Panc1 (cell line): Measurements from ENCODE around the gene CD22. TPM values are rescaled to one million over a fixed set of nuclear protein-coding genes. Genes with fewer than 3 reads are reported as not detected.

Source experiments
- ATAC-seq: fragments of 200-7000 bp; cut with Tn5 transposase; 2 replicates; pipeline ENCODE4 v1.9.1; 2020; ENCODE audit warnings: mild to moderate bottlenecking, moderate library complexity
- BruUV-seq: library from RNA; stranded (reverse); fragments of 400-500 nt; replicated peaks from 2 replicates; lab custom pipeline; 2021; lab: Mats Ljungman, UMichigan
- CTCF ChIA-PET: fragments of 300-600 bp; sonication (Branson Sonifier 250); formaldehyde crosslinking; loops from one replicate; lab custom pipeline; 2022; ENCODE audit warnings: antibody characterized with exemption; lab: Charles Lee
- POLR2A ChIA-PET: fragments of 300-600 bp; sonication (Branson Sonifier 250); formaldehyde crosslinking; loops from one replicate; lab custom pipeline; 2022; ENCODE audit warnings: antibody characterized with exemption; lab: Charles Lee
- DNase-seq: peaks from one replicate; pipeline ENCODE4 v3.0.0-alpha.2; 2010; ENCODE audit warnings: low read depth, low spot score
- H3K27ac ChIP-seq: 2 replicates; pipeline ENCODE4 v1.5.1; 2011; ENCODE audit warnings: mild to moderate bottlenecking, low read length, inconsistent platforms
- H3K27me3 ChIP-seq: fragments of 200-500 bp; sonication (Bioruptor generic); 2 replicates; pipeline ENCODE4 v1.6.0; 2014; ENCODE audit warnings: low read length, inconsistent platforms; ENCODE audit not compliant: control insufficient read depth, insufficient read depth
- H3K36me3 ChIP-seq: fragments of 200-500 bp; sonication (Bioruptor generic); 2 replicates; pipeline ENCODE4 v1.5.1; 2014; ENCODE audit warnings: inconsistent platforms, mild to moderate bottlenecking, low read length, moderate library complexity; ENCODE audit not compliant: control insufficient read depth, insufficient read depth
- H3K4me1 ChIP-seq: 2 replicates; pipeline ENCODE4 v1.5.1; 2011; ENCODE audit warnings: inconsistent platforms, mild to moderate bottlenecking, low read length, moderate library complexity; ENCODE audit not compliant: control insufficient read depth, insufficient read depth
- H3K4me3 ChIP-seq, 2 experiments: 2 replicates each; pipeline ENCODE4 v1.5.1; 2011 to 2012; ENCODE audit warnings: low read depth in 2 of 2, low read length in 2 of 2, mild to moderate bottlenecking in 2 of 2, inconsistent platforms in 1 of 2, moderate library complexity in 1 of 2
- H3K9me3 ChIP-seq: fragments of 200-500 bp; sonication (Bioruptor generic); 2 replicates; pipeline ENCODE4 v1.5.1; 2014; ENCODE audit warnings: low read depth, mild to moderate bottlenecking, inconsistent platforms, low read length, moderate library complexity; ENCODE audit not compliant: control insufficient read depth, insufficient read depth
- POLR2AphosphoS5 ChIP-seq: IDR thresholded peaks from 2 replicates; pipeline ENCODE4 v1.6.1; 2012; ENCODE audit warnings: mild to moderate bottlenecking, low read depth, low read length, moderate library complexity
- REST ChIP-seq, 2 experiments: IDR thresholded peaks; 2 replicates each; pipeline ENCODE4 v1.6.1; 2011 to 2012; ENCODE audit warnings: low read depth in 2 of 2, control low read depth in 1 of 2, low read length in 1 of 2, mild to moderate bottlenecking in 1 of 2, moderate library complexity in 1 of 2; ENCODE audit not compliant: insufficient read depth in 1 of 2
- SIN3A ChIP-seq: IDR thresholded peaks from 2 replicates; pipeline ENCODE4 v1.6.1; 2012; ENCODE audit warnings: low read depth, mild to moderate bottlenecking, low read length, moderate library complexity, borderline replicate concordance; ENCODE audit not compliant: insufficient read depth
- TCF7L2 ChIP-seq: IDR thresholded peaks from 2 replicates; pipeline ENCODE4 v1.6.1; 2011; ENCODE audit warnings: mild to moderate bottlenecking, low read depth, low read length, inconsistent platforms
- in situ Hi-C: cut with HindIII; loops from 2 replicates; pipeline ENCODE4 v1.10.0; 2016; ENCODE audit warnings: low sequenced_read_pairs, low pct_unique_long_range_greater_than_20kb
- intact Hi-C: fragments of 100-400 bp; cut with micrococcal nuclease; formaldehyde crosslinking; loops from one replicate; pipeline ENCODE4 v1.10.0; 2022; ENCODE audit not compliant: unreplicated experiment
- total RNA-seq: library from RNA; stranded (reverse); gene quantifications from one replicate; pipeline ENCODE4 v1.2.1, GENCODE V29; 2021; ENCODE audit not compliant: unreplicated experiment
- TF ChIP-seq, protein P1 (sequence below): fragments of 450-650 bp; IDR thresholded peaks from 2 replicates; pipeline ENCODE4 v1.5.1; 2017; ENCODE audit warnings: mild to moderate bottlenecking

CD22 gene
- total RNA-seq, 1 experiment from 2014 or later: 0.74 TPM

DNA sequence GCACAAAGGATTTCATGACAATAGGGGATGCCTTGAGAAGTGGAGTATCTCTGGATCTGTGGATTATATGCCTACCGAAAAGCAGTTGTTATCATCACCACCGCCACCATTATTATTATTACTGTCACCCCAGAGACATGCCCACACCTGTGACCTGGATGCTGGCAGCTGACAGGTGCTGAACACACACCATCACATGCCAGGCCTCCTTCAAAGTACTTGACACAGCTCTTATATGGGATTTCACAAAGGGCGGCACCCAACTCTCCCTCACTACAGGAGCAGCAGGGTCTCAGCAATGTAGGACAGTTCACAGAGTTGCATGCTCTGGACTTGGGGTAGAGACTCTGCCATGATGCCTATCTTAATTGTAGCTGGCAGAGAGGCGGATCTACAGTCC is 36.3 kb downstream of the CD22 start:
- Histone ChIP-seq H3K9me3 (no peaks in the 10 kb centered on the region), H3K36me3 (no peaks in the 10 kb centered on the region), H3K4me3 (no peak overlapping the region), H3K27me3 (peaks cover 4% of the 10 kb centered on the region; the same call in 1 of the 2 replicates), H3K27ac (no peak overlapping the region), H3K4me1 (no peaks in the 10 kb centered on the region)
- CTCF ChIA-PET: interaction anchor here (0.6 kb wide), 1 partner anchor 9 kb away, joined by 10 read pairs; no protein-coding TSS in a partner anchor
- TF ChIP-seq SIN3A (no peak), POLR2AphosphoS5 (no peak), TCF7L2 (no peak)
- TF ChIP-seq, protein P1, sequence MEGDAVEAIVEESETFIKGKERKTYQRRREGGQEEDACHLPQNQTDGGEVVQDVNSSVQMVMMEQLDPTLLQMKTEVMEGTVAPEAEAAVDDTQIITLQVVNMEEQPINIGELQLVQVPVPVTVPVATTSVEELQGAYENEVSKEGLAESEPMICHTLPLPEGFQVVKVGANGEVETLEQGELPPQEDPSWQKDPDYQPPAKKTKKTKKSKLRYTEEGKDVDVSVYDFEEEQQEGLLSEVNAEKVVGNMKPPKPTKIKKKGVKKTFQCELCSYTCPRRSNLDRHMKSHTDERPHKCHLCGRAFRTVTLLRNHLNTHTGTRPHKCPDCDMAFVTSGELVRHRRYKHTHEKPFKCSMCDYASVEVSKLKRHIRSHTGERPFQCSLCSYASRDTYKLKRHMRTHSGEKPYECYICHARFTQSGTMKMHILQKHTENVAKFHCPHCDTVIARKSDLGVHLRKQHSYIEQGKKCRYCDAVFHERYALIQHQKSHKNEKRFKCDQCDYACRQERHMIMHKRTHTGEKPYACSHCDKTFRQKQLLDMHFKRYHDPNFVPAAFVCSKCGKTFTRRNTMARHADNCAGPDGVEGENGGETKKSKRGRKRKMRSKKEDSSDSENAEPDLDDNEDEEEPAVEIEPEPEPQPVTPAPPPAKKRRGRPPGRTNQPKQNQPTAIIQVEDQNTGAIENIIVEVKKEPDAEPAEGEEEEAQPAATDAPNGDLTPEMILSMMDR: no peak
- POLR2A ChIA-PET: no interaction called here
- DNase-seq (no peak), ATAC-seq (no peak)
- intact Hi-C loops (no loop called here), in situ Hi-C loops (no loop called here)
- no TSS peak for BruUV-seq

GRCh38 chr19:35368378-35368777 is 39.4 kb downstream of the CD22 start:
- no peak for TF ChIP-seq REST (IDR thresholded peaks at IDR 0.05; ENCODE audit: insufficient read depth in 1 of 2, low read depth in 2 of 2, low read length in 1 of 2)
- DNase-seq (no peak), ATAC-seq (no peak)
- ChIA-PET CTCF (no interaction called here), POLR2A (no interaction called here)
- no peak overlapping the region for H3K4me3 ChIP-seq
- H3K4me1 ChIP-seq: no peaks in the 10 kb centered on the region
- intact Hi-C loops: no loop called here
- peaks cover 4% of the 10 kb centered on the region for H3K27me3 ChIP-seq
- H3K9me3 ChIP-seq: no peaks in the 10 kb centered on the region
- no peak overlapping the region for H3K27ac ChIP-seq
- in situ Hi-C loops: no loop called here
- BruUV-seq: no TSS peak
- no peaks in the 10 kb centered on the region for H3K36me3 ChIP-seq

GRCh38 chr19:35369522-35369921 is 40.5 kb downstream of the CD22 start:
- H3K27ac ChIP-seq: no peak overlapping the region
- ATAC-seq (no peak), DNase-seq (no peak)
- no TSS peak for BruUV-seq
- H3K27me3 ChIP-seq: peaks cover 8% of the 10 kb centered on the region
- ChIA-PET POLR2A (no interaction called here), CTCF (no interaction called here)
- H3K4me1 ChIP-seq: no peaks in the 10 kb centered on the region
- no peaks in the 10 kb centered on the region for H3K9me3 ChIP-seq
- TF ChIP-seq POLR2AphosphoS5 (no peak), TCF7L2 (no peak), SIN3A (no peak), REST (IDR thresholded peaks at IDR 0.05; ENCODE audit: insufficient read depth in 1 of 2, low read depth in 2 of 2, low read length in 1 of 2) (no peak)
- TF ChIP-seq, protein P1: no peak
- H3K4me3 ChIP-seq: no peak overlapping the region
- intact Hi-C loops: no loop called here
- no peaks in the 10 kb centered on the region for H3K36me3 ChIP-seq
- in situ Hi-C loops: no loop called here
